Measurements from ENCODE around the gene ANO9.

The ANO9 gene

DNA sequence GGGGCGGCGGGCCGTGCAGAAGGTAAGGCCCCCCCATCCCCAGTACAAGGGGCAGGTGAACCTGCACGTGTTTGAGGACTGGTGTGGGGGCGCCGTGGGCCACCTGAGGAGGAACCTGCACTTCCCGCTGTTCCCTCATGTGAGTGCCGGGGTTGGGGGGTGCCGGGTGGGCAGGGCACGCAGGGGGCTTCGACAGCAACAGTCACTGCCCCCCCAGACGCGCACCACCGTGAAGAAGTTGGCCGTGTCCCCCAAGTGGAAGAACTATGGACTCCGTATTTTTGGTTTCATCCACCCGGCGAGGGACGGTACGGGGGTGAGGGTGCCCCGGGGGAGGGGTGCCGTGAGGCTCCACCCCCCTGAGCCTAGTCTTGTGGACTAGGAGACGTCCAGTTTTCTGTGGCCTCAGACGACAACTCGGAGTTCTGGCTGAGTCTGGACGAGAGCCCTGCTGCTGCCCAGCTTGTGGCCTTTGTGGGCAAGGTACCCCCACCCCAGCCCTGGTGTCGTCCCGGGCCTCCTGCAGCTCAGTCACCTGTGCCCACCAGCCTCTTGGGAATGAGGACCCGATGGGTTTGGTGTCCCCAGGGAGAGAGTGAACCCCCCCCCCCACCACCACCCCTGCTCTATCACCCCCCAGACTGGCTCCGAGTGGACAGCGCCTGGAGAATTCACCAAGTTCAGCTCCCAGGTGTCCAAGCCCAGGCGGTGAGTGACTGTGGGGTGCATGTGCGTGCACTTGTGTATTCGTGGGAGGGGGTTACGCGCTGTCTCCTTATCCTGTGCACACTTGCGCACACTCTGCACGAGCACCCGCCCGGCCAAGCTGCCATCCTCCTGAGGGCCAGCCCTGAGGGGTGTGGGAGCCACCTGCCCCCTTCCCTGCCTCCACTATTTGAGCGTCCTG is 68.7 kb downstream of the ANO9 start:
- no peak overlapping the region for H3K27ac Mint-ChIP-seq
- H3K4me1 Mint-ChIP-seq, result peaks cover 3% of the 10 kb centered on the region
- DNase-seq (ENCODE audit: low spot score in 2 of 2) (no peak), ATAC-seq (ENCODE audit: low read depth) (no peak)
- peaks cover 2% of the 10 kb centered on the region for H3K36me3 Mint-ChIP-seq
- no peaks in the 10 kb centered on the region for H3K9me3 Mint-ChIP-seq
- H3K27me3 Mint-ChIP-seq, result peaks cover 17% of the 10 kb centered on the region
- no peak overlapping the region for H3K4me3 Mint-ChIP-seq

DNA sequence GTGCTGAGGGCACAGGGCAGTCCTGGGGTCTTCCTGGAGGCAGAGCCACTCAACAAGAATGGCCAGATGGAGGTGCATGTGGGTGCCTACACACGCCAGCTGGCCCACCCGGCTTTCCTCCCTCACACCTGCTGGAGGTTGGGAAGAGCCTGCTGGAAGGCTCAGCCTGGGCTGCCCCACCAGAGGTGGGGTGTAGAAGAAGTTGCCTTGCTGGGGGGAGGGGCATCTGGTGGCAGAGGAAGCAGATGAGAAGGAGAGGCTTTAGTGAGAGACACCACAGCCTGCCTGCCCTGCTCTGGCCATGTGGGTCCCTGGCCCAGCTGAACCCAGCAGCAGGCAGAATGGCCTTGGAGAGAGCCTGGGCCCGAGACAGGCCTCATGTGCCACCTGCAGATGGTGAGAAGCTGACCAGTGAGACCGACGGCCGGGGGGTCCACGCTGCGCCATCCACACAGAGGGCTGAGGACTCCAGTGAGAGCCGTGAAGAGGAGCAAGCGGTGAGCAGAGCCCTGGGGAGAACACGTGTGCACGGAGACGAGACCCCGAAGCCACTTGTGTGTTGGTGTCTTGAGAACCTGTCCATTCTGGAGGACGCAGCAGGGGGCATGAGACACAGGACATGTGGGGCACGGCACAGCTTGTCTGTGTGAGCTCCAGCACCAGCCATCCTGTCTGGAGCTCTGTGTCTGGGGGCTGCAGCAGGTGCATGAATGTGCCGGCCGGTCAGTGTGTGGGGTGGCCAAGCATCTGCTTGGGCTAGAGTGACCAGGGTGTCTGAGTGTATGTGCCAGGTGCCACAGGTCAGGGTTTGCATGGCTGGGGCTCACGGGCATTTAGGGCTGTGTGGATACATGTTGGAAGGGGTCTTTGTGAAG is 69.9 kb downstream of the ANO9 start:
- peaks cover 23% of the 10 kb centered on the region for H3K27me3 Mint-ChIP-seq
- ATAC-seq (ENCODE audit: low read depth) (no peak), DNase-seq (ENCODE audit: low spot score in 2 of 2) (no peak)
- H3K9me3 Mint-ChIP-seq, result no peaks in the 10 kb centered on the region
- H3K4me1 Mint-ChIP-seq, result peaks cover 6% of the 10 kb centered on the region
- H3K36me3 Mint-ChIP-seq, result peaks cover 2% of the 10 kb centered on the region
- no peak overlapping the region for H3K4me3 Mint-ChIP-seq
- no peak overlapping the region for H3K27ac Mint-ChIP-seq

DNA sequence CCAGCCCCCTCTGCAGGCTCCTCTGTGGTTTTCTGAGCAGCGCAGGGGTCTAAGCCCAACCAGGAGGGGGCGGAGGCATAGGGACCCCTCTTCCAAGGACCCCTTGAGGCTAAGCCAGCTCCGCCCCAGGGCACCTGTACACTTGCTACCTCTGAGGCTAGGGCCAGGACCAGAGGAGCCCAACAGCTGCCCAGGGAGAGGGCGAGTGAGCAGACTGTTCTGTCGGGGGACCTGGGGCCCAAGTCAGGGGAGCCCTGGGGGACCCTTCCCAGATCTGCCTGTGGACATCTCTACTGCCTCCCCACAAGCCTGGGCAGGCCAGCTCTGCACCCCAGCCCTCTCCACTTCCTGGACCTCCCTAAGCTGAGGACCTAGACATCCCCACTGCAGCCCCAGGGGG is 70.8 kb downstream of the ANO9 start:
- no peaks in the 10 kb centered on the region for H3K9me3 Mint-ChIP-seq
- H3K4me3 Mint-ChIP-seq, result no peak overlapping the region
- DNase-seq (ENCODE audit: low spot score in 2 of 2), result no peak

DNA sequence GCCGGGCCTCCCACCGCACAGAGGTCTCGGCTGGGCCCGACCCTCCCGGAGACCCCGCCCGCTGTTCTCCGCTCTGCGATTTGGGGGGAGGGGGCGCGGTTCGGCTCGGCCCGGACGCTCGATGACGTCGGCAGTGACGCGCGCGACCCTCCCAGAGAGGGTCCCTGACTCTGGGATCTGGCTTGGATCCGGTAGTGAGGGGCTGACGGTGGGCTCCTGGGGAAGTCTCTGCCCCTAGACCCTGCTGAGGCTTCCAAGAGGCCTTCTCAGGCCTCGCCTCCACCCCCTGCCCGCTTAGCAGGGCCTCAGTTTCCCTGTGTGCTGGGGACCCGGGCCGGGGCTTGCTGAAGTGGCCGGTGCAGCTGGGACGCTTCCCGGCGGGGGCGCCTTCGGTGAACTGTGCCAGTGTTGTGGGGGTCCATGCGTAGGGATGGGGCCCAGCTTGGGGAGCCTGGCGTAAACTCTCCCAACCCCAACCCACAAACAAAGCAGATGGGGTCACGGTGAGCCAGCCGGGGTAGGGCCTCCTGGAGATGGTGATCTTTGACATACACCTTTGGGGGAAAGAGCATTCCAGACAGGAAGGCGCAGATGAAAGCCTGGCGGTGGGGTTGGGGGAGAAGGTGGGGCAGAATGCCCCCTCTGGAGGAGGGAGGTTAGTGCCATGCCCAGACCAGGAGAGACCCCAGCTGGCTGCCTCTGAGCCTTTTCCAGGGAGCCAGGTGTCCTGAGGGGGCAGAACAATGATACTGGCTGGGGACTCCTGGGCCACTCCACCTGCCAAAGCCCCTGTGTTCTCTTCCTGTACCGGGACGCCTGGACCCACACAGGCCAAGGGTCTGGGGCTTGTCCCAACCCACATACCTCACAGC is 71.5 kb downstream of the ANO9 start:
- Mint-ChIP-seq H3K4me3 (peak overlapping the region; percentile 37), H3K27me3 (peaks cover 25% of the 10 kb centered on the region), H3K4me1 (peaks cover 6% of the 10 kb centered on the region), H3K27ac (no peak overlapping the region), H3K36me3 (peaks cover 2% of the 10 kb centered on the region), H3K9me3 (no peaks in the 10 kb centered on the region)
- ATAC-seq (ENCODE audit: low read depth) (no peak), DNase-seq (ENCODE audit: low spot score in 2 of 2) (no peak)

More for the DNA sequence above, 70.8 kb downstream of the ANO9 start:
- Mint-ChIP-seq H3K27ac (no peak overlapping the region), H3K4me1 (peaks cover 6% of the 10 kb centered on the region), H3K36me3 (peaks cover 2% of the 10 kb centered on the region), H3K27me3 (peaks cover 25% of the 10 kb centered on the region)
- ATAC-seq (ENCODE audit: low read depth), result no peak

GRCh38 chr11:369336-370018 is 72.3 kb downstream of the ANO9 start, which contains the start of gene B4GALNT4:
TSS of gene B4GALNT4 (plus strand) at chr11:369499. CDS start at chr11:369804, 305 bp downstream.
- Mint-ChIP-seq H3K27me3 (peaks cover 27% of the 10 kb centered on the region), H3K36me3 (peaks cover 2% of the 10 kb centered on the region), H3K27ac (no peak within 1 kb of the TSS), H3K4me3 (peak within 1 kb of the TSS; percentile 74), H3K9me3 (no peaks in the 10 kb centered on the region), H3K4me1 (peaks cover 7% of the 10 kb centered on the region)
- DNase-seq (ENCODE audit: low spot score in 2 of 2), result no peak
- peak; percentile 51 for ATAC-seq (ENCODE audit: low read depth)

DNA sequence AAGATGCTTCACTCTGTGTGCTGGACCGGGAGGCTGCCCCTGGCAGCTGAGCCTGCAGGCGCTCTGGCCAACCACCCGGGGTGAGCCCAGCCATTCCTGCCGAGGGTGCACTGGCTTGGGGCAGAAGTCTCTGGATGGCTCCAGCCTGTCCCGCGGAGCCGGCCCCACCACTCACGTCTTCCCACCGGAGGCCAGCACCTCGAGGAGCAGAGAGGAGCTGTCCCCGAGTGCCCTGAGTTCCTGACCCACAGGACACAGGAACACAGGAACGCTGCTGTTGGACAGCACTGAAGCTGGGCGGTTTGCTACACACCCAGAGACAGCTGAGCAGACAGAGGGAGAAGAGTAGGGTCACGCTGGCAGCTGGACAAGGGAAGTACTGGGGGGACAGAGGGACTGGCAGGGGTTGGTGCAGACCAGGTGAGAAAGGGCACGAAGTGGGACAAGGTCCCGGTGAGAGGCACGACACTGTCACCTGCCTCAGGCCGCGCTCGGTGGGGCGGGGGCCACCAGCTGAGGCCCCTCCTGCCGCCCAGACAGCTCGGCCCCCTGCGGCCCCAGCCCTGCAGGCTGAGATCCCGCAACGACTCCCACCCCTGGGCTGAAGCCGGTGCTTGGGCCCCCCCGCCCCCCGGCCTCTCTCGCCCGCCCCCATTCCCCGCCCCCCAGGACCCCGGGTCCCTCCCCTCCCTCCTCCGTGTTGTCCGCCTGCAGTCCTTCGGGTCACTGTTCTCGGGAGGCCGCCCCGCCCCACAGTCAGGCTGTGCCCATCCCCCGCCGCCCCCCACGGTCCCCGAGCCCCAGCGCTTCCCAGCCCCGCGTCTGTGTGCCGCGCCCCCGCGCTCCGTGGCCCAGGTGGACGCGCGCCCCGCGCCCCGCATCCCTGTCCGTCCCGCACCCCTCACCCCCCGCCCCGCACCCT is 73.1 kb downstream of the ANO9 start:
- ATAC-seq (ENCODE audit: low read depth), result no peak
- no peak overlapping the region for H3K27ac Mint-ChIP-seq
- peaks cover 9% of the 10 kb centered on the region for H3K4me1 Mint-ChIP-seq
- H3K4me3 Mint-ChIP-seq, result peak overlapping the region; percentile 74
- H3K9me3 Mint-ChIP-seq, result no peaks in the 10 kb centered on the region
- H3K36me3 Mint-ChIP-seq, result peaks cover 2% of the 10 kb centered on the region
- peaks cover 27% of the 10 kb centered on the region for H3K27me3 Mint-ChIP-seq
- no peak for DNase-seq (ENCODE audit: low spot score in 2 of 2)

DNA sequence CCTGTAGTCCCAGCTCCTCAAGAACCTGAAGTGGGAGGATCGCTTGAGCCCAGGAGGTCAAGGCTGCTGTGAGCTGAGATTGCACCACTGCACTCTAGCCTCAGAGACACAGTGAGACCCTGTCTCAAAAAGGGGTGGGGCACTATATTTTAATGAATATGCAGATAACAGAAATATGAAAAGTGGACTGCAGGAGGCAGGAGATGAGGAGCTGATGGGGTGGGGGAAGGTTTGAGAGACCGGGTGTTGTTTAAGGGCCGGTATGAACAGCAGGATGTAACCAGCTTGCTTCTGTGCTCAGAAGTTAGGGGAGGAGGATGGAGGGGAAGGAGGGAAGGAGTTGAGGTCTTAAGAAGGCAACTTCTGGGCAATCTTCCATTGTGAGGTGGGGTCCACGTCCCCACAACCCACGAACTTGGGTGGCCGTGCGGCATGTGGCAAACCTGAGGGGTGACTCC is 73.8 kb downstream of the ANO9 start:
- peaks cover 9% of the 10 kb centered on the region for H3K4me1 Mint-ChIP-seq
- H3K27me3 Mint-ChIP-seq, result peaks cover 27% of the 10 kb centered on the region
- ATAC-seq (ENCODE audit: low read depth), result no peak
- H3K9me3 Mint-ChIP-seq, result no peaks in the 10 kb centered on the region
- DNase-seq (ENCODE audit: low spot score in 2 of 2), result no peak
- peak overlapping the region; percentile 74 for H3K4me3 Mint-ChIP-seq
- peaks cover 2% of the 10 kb centered on the region for H3K36me3 Mint-ChIP-seq
- H3K27ac Mint-ChIP-seq, result no peak overlapping the region
